NCI-H2107 treated with DMSO at 0.1 percent for 48 hours (cell line): Measurements from ENCODE around the gene CDC42EP5.

ENCODE experiments used
- DNase-seq: peaks from one replicate; lab custom pipeline; 2025; ENCODE audit not compliant: unreplicated experiment; lab: John Stamatoyannopoulos, UW

The CDC42EP5 gene

DNA sequence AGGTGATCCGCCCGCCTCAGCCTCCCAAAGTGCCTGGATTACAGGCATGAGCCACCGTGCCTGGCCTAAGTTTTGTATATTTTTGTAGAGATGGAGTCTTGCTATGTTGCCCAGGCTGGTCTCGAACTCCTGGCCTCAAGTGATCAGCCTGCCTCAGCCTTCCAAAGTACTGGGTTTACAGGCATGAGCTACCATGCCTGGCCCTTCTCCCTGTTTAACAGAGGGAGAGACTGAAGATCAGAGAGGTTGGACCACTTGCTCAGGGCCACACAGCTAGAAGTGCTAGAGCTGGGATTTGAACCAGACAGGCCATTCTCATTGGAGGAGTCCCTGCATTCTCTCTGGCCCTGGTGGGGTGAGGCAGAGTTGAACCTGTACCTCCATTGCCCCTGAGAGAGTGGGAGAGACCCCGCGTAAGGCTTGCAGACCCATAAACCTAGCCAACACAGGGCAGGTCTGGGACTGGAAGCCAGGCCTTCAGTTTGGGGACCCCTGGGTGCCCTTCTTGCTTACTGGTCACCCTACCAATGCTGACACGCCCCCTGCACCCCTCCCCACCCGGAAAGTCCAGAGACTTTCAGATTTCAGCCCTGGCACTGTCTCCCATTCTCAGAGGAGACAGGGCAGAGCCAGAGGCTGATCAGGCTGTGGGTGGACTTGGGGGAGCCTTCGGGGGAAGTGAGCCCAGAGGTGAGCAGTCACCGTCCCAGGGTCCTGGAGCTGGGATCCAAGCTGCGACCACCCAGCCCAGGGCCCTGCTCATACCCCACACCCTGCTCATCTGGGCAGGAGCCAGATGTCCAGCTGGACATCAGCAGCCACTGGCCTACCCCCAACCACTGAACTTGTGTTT is 44.5 kb downstream of the CDC42EP5 start:
- DNase-seq, result no peak

- no peak for DNase-seq
Observed at GRCh38 chr19:54427586-54427985, 45.5 kb downstream of the CDC42EP5 start.

GRCh38 chr19:54426291-54426931 is 46.7 kb downstream of the CDC42EP5 start:
- DNase-seq, result no peak

GRCh38 chr19:54425382-54425723 is 47.7 kb downstream of the CDC42EP5 start:
- DNase-seq, result no peak

DNA sequence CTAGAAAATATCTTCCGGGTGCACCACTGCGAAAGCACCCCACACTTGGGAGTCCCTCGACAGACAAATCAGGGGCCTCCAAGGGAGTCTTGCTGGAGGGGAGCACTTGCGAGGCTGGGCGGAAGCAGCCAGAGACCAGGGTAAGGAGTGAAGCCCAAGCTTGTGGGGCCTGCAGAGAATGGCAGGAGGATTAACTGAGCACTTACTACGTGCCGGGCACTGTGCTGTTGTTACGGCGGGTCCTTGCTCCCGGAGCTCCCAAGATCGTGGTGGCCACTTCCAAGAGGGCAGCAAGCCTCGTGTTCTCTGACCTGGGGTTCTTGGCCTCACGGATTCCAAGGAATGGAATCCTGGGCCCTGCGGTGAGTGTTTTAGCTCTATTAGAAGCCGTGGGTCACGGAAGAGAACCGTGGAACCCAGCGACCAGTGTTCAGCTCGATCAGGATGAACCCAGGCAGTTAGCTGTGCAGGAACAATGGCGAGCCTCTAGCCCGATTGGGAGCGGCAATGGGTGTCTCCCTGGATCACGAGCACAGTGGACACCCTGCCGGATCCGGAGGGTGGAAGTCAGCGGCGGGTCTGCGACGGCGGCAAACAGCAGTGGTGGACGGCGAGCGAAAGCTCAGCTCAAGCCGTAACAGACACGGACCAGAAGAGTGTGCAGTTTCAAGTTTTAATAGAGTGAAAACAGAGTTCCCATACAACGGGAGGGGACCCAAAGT is 48.3 kb downstream of the CDC42EP5 start:
- DNase-seq, result no peak

- DNase-seq, result no peak
Observed at GRCh38 chr19:54424201-54424600, 48.9 kb downstream of the CDC42EP5 start.

GRCh38 chr19:54422136-54422535 is 51.0 kb downstream of the CDC42EP5 start:
- DNase-seq, result no peak

- DNase-seq, result no peak
Observed at GRCh38 chr19:54421521-54421920, 51.6 kb downstream of the CDC42EP5 start.

DNA sequence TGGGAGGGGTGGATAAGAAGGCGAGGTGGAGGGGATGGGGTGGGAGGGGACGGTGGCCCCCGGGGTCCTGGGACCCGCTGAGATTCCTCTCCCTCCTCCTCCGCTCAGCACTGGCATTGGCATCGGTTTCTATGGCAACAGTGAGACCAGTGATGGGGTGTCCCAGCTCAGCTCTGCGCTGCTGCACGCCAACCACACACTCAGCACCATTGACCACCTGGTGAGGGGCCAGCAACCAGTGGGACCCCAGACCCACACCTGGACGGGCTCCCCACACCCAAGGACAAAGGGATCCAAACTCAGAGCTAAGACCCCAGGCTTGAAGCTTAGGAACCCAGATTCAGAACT is 52.0 kb downstream of the CDC42EP5 start:
- DNase-seq, result no peak

- no peak for DNase-seq
Observed at GRCh38 chr19:54420383-54421168, 52.5 kb downstream of the CDC42EP5 start.

- no peak for DNase-seq
Observed at GRCh38 chr19:54420068-54420382, 53.1 kb downstream of the CDC42EP5 start.

DNA sequence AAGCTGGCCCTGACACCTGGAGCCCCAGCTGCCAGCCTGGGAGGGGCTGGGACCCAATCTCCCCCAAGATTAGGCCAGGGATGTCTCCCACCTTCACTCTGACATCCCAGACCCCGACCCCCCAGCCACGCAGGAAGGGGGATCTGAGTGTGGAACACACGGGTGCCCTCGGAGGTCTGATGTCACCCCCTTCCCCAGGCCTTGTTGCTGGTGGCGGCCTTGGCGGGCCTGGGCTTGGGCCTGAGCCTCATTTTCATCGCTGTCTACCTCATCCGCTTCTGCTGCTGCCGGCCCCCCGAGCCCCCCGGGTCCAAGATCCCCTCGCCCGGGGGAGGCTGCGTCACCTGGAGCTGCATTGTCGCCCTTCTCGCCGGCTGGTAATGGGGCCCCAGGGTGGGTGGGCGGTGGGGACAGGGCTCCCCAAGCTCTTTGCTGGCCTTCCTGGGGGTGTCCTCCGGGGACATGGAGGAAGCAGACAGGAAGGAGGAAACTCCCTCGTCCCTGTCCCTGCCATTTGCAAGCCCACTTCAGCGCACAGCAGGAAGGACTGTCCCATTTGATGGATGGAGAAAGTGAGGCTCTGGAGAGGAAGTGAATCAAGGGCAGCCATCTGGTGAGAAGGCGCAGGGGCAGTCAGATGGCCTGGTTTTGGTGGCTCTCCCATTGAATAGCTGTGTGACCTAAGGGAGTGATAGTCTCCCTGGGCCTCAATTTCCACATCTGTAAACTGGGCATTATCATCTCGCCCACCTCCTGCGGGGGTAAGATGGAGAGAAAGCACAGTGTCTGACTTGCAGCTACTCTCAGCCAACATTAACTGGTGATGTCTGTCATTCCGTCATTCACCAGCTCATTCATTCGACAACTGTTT is 53.9 kb downstream of the CDC42EP5 start:
- DNase-seq, result no peak

DNA sequence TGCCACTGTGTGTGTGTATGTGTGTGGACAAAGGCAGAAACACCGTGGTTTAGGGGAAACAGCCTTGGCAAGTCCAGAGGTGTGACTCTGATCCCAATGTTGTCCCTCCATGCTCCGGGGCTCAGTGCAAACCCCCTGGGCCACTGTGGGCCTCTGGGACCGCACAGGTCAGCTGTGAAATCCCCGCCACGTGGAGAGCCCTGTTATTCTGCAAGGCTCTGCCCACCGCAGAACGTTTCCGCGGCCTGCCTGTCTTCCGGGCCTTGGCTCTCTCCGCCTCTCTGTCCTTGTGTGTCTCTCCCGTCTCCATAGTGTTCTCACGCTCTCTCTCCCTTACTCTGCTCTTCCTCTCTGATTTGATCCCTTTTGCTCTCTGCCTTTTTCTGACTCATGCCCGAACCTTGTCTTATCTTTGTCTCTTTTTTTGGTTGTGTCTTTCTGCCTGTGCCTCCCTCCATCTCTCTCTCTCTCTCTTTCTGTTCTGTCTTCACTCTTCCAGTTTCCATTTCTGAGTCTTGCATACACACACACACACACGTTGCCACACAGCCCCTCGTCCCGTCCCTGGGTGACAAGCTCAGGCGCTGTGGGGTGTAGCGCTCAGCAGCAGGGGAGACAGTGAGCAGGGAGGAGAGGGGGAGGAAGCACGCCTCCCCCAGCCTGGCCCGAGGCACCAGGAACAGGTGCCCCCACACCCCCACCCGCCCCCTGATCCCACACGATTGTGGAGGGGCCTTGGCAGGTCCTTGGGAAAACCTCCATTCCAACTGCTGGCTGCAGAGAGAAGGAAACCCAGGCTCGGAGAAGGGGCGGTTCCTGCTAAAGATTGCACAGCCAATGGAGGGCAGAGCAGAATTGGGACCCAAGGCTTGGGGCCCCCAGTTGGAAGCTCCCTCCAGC is 54.8 kb downstream of the CDC42EP5 start:
- DNase-seq, result no peak

DNA sequence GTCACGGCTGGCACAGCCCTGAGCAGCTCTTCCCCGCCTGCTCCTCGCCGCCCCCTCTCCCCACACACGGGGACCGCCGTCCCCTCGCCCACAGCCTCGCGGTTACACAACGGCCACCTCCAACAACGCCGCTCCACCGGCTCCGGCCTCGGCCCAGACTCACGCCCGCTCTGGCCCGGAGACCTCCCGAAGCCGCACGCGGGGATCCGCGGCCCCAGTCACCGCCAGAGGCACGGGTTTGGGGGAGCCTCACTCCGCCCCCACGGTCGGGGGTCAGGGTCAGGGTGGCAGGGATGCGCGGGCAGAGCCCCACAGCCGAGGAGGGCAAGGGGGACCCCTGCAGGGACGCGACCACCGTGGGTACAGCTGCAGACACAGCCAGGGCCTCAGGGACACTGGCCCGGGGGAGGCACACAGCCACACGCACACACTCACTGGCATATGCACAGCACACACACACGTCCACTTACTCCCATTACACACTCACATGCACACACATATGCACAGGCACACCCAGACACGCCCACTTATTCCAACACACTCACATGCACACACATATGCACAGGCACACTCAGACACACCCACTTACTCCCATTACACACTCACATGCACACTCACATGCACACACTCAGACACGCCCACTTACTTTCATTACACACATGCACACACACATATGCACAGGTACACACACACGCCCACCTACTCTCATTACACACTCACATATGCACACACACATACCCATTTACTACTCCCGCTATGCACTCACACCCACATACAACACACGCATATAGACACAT is 56.2 kb downstream of the CDC42EP5 start:
- DNase-seq, result no peak

GRCh38 chr19:54415901-54416673 is 57.0 kb downstream of the CDC42EP5 start:
- no peak for DNase-seq

GRCh38 chr19:54415208-54415900 is 57.7 kb downstream of the CDC42EP5 start, which contains the start of gene TTYH1:
Gene TTYH1, plus strand, starts transcription at chr19:54415464. Its CDS starts 89 bp downstream, at chr19:54415553.
- no peak for DNase-seq
